Hematopoietic multipotent progenitor cell treated with erythropoietin and hydrocortisone succinate and interleukin-3 and kit ligand, for 17 days (in vitro differentiated cells): ENCODE measurements around the gene SAP30L.

Experiments used
- DNase-seq: peaks from one replicate; pipeline ENCODE4 v3.0.0-alpha.2; 2015; ENCODE audit warnings: low spot score

Gene SAP30L

DNA sequence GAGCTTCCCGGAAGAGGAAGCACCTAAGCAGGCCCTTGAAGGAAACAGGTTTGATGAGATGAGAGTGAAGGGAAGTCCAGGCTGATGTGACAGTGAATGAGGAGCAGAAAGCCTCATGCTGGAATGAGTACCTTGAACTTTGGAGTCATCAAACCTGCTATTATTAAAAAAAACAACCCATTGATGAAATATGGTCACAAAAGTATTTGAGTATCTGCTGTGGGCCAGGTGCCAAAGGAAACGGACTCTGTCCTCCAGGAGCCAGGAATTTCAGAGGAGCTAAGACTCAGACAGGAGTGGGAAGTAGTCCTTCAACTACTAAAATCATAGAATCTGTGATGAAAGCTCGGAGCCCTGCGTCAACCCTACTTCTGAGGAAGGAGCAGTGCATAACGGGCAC is 20.4 kb downstream of the SAP30L start:
- no peak for DNase-seq

GRCh38 chr5:154466671-154467070 is 20.9 kb downstream of the SAP30L start:
- DNase-seq, result no peak

DNA sequence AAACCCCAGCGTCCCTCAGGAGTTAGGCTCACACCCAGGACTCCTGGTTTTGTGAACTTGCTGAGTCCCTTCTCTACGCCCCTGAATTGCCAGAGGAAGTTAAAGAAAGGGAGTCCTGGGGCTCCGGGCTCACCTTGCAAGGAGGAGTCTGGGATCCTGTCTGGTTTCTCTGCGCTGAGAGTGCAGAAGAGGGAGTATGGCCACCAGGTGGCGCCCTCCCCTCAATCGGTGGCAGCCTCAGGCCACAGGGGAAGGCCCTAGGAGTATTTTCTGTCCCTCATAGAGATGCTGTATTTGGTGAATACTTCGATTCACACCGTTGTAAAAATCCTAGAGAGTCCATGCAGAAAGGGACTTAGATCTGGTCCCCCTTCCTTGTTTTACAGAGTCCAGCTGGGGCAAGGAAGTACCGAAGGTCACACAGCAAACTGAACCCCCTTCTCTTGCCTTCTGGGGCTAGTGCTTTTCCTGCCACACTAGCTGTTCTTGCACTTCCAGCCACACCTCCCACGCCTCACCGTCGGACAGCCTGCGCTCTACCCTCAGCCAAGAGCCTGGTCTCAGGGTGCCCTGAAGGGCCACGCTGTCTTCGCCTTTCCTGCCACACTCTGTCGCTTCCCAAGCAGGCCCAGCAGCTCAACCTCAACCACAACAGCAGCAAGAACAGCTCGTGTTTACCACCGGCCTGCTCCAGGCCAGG is 22.0 kb downstream of the SAP30L start:
- peak; percentile 73 for DNase-seq

DNA sequence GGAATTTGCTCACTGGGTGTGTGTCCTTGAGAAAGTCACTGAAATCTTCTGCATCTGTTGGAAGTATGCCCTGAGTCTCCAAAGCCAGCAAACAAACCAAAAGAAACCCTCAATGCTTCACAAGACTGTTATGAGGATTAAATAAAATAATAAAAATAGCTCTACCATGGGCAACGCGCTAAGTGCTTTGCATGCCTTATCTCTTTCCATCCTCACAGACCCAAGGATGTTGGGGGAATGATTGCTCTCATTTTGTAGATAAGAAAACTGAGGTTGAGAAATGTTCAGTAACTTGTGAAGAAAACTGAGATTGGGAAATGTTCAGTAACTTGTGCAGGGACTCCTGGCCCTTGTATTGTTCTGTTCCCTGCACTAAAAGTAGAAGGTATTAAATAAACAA is 24.3 kb downstream of the SAP30L start:
- DNase-seq, result no peak

DNA sequence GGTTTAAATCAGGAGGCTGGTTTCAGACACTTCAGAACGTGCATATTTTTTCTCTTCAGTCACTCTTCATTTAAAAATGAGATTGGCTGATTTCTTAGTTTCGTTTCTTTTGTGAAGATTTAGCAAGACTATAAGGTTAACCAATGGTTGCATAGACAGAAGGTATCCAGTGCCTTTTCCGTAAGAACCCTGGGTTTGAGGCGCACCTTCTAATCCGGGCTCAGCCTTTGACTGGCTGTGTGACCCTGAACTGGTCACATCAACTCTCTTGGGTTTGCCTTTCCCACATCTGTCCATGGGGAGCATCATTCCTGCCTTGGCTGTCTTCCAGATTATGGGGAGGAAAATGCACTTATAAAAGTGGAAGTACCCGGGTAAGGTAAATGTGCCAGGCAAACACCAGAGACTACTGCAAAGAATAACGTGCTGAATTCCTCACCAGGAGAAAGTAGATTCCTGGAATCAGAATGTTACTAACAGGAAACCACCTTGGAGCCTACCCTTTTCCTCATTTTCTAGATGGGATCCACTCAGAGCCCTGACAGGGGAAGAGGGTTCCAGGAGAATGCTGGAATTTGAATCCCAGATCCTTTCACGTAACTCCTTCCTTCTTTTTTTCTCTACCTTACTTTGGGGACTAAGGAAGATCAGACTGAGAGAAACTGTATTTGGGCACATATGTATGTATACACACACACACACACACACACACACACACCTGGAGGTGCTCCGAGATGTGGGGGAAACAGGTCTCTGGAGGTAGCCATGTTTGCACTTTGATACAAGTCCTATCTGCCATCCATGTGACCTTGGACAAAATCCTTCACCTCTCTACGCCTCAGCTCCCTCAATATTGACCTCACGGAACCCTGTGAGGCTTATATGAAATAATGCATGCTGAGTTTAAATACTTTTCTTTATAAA is 25.4 kb downstream of the SAP30L start:
- no peak for DNase-seq

DNA sequence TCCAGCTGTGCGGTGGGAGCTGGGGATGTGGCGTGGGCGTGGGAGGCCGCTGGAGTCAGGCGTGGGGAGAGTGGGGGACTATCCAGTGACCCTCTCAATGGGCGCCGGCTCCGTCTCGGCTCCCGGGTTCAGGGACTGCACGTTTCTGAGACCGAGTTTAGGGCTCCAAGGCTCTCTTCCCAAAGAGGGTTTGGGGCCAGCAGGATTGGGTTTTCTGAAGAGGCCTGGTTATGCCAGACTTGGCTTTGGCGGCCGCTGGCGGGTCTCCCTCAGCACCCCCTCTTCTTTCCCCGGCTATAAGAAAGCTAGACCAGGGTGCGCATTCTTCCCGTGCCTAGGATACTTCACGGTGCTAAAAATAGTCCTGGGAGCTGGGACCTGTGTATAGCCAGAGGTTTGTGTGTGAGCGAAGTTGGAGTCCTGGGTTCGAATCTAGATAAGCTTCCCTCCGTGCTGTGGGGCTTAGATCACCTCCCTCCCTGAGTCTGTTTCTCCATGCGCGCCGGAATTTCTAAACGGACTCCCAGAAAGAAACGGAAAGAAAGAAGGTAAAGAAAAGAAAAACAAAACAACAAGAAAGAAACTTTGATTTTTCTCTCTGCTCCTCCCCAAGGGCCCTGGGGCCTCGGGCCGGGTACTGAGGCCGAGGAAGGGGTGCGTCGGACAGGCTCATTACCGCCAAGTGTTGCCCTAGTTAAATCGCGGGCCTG is 27.2 kb downstream of the SAP30L start:
- DNase-seq, result no peak

- no peak for DNase-seq
Observed at GRCh38 chr5:154473581-154474283, 27.9 kb downstream of the SAP30L start.

DNA sequence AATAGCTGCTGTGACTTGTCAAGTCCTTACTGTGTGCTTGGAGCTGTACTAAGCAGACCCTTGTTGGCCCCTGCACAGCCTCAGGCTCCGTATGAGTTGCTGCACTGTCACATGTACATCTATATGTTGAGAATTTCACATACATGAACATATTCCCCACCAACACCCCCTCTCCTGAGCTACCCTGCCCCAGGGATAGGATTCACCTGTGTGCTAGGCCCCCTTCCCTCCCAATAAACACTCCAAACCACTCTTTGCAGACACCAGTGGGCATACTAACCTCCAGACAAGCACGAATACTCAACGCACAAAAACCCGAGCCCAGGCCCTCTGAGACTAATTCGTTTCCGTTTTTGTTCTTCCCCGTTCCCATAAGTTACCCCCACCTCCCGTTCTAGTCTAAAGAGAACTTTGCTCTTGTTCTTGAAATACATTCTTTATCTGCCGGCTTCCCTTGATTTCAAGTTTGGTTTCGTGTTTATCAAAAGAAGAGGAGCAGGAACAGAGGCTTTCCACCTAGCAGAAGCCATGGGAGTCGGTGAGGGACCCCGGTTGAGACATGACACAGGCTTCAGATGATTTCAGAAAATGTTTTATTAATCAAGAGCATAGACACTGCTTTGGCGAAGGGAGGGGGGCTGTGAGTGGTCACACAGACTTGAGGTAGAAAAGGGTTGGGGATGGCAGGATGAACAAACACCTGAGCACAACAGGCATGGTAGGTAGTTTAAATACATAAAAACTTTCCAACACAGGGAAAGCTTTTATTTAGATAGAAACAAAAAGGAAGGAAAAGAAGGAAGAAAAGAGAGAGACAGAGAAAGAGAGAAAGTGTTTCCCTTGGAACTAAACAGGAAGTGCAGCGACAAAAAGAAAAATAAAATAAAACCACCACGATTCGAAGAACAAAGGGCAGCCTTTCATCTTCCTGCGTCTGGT is 28.9 kb downstream of the SAP30L start:
- DNase-seq, result no peak

GRCh38 chr5:154475591-154476353 is 30.0 kb downstream of the SAP30L start:
- DNase-seq, result no peak

GRCh38 chr5:154476354-154477205 is 30.8 kb downstream of the SAP30L start:
- DNase-seq, result no peak

DNA sequence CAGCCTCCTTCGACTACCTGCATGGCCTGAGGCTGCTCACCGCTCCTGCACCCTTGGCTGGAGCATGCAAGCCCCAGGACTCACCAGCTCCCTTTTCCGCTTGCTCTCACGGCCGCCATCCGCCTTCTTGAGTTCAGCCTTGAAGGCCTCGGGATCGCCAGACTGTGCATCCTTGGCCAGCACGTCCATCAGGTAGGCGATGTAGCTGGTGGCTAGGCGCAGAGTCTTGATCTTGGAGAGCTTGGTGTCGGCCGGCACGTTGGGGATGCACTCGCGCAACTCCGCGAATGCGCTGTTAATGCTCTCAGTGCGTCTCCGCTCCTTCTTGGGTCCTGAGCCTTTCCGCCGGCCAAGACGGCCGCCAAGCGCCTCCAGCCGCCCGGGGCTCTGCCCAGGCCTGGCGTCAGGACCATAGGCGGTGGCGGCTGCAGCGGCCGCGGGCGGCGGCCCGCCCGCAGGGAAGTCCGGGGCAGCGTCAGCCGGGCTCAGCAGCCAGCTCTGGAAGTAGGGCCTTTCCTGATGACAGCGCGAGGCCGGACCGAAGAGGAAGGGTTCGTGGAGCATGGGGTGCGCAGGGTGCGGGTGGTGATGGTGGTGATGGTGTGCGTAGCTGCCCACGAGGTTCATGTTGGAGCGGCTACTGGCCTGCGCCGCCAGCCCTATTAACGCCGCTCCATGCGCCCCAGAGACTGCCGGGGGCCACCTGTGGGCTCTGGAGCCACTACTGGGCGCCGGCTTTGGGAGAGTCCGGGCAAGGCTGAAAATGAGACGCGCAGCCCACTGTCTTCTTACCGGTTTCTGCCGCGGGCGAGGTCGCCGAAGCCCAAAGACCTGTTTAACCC is 31.8 kb downstream of the SAP30L start:
- no peak for DNase-seq

DNA sequence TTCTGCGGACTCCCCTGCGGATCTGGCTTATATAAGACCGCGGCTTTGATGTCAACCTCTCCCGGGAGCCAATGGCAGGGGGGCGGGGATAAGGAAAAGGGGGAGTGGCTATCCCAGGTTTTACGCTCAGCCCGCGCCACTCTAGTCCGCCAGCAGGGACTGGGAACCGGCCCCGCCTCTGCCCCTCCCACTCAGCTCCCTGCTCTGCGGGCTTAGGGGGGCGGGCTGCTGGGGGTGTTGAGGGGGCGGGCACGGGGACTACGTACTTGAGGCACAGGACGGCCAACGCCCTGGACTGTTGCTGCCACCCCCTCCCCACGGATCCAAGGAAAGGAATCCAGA is 32.4 kb downstream of the SAP30L start, which contains the start of gene HAND1:
Gene HAND1 (minus strand): TSS at position 4 of the 342 bp plus-strand sequence. CDS start 219 bp downstream, outside the sequence.
- DNase-seq, result no peak

DNA sequence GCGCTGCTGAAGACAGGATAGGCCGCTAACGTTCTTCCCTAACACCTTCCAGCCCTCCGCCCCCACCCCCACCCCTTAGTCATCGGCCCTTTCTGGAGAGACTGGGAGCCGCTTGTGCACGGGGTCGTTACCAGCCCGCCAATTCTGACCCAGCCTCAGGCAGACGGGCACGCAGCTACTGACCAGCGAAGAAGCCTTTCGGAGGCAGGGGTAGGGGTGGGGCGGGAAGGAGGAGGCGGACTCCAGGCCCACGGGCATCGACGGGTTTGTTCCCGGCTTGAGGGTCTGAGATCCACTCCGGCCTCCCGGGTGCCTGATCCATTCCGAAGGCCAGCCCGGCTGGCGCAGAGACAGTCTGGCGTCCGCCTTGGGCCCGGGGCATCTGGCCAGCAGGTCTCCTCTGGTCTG is 33.0 kb downstream of the SAP30L start:
- no peak for DNase-seq

DNA sequence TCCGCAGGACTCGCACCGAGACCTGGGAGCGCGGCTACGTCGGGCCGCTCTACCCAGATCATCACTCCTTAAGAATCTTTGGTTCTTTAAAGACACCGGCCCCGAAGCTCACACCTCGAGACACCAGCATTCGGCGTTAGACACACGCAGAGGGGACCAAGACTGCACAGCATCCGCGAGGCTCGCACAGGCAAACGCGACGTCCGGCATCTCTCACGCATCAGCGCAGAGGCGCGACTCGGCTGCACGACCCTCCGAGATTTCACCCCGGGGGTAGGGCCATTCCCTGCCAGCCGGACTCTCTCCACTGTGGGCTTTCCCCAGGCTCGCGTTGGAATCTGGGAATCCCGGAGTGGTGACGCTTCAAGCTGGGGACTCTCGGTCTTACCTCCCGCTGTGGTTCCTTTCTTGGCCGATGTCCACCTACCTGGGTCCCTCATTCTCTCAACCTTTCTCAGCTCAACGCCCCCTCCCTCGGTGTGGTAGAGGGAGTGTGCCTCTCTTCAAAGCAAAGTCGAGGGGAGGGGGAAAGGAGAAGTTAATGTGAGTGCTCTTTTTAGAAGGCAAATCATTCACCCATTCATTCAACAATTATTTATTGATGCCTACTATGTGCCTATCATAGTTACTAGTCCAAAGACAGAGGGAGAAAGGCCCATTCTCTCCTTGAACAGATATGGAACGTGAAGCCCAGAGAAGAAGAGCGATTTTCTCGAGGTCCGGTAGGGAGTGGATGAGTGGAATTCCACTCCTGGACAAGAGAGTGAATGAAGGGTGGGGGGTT is 33.6 kb downstream of the SAP30L start:
- no peak for DNase-seq

GRCh38 chr5:154479944-154480750 is 34.4 kb downstream of the SAP30L start:
- no peak for DNase-seq

- no peak for DNase-seq
Observed at GRCh38 chr5:154480847-154481246, 35.0 kb downstream of the SAP30L start.
